ENCODE measurements around the gene TAF7.
A peak's percentile ranks its signal among the peaks of the same experiment; 100 is the strongest.
"Not testable (repeated sequence)": the region's sequence is repeated elsewhere in the genome, so short reads cannot be mapped to it uniquely, and the experiment has no call there.

TAF7 gene

DNA sequence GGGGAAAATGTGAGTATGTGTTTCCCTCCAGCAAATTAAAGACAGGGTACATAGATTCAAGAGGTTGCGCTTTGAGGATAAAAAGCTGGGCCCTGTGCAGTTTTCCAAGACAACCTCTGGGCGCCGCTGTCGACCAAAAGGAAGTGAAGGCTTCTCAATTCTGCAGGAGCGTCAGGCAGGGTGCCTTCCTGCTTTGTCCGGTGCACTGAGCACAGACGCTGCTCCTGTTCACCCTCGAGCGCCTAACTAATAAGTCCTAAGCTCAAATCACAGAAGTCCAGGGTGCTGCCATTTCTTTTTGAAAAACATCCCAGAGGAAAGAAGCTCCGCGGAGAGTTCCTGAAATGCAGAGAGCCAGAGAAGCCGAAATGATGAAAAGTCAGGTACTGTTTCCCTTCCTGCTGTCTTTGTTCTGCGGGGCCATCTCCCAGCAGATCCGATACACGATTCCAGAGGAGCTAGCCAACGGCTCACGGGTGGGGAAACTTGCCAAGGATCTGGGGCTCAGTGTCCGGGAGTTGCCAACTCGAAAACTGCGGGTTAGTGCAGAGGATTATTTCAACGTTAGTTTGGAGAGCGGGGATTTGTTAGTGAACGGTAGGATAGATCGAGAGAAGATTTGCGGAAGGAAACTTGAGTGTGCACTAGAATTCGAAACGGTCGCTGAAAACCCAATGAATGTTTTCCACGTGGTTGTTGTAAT, 29.5 kb upstream of the TAF7 start, which contains the start of gene PCDHGB1:
Gene PCDHGB1 (plus strand): TSS at position 183 of the 703 bp plus-strand sequence. CDS start 162 bp downstream, at position 345.
- in situ Hi-C loops (cut with MboI; ENCODE audit: low sequenced_read_pairs) = loop anchor here (10.0 kb wide), 1 partner anchor 215 kb away; no protein-coding TSS in a partner anchor
- Histone ChIP-seq H3K4me1 (no peaks in the 10 kb centered on the region), H3K9me3 (no peaks in the 10 kb centered on the region), H3K27me3 (ENCODE audit: low read depth) (no peaks in the 10 kb centered on the region), H3K36me3 (replicated peaks) (no peaks in the 10 kb centered on the region), H3K4me3 (no peak within 1 kb of the TSS)
- DNase-seq (ENCODE audit: low spot score in 2 of 2) = peak; percentile 40 to 74

GRCh38 chr5:141346017-141346416, 25.4 kb upstream of the TAF7 start:
- DNase-seq (ENCODE audit: low spot score in 2 of 2); H3K36me3 ChIP-seq (replicated peaks); H3K9me3 ChIP-seq; H3K27me3 ChIP-seq (ENCODE audit: low read depth); H3K4me1 ChIP-seq; in situ Hi-C loops (cut with MboI; ENCODE audit: low sequenced_read_pairs); H3K4me3 ChIP-seq: not testable (repeated sequence)

GRCh38 chr5:141345327-141345726, 24.7 kb upstream of the TAF7 start:
- no peaks in the 10 kb centered on the region for H3K36me3 ChIP-seq (replicated peaks)
- H3K27me3 ChIP-seq (ENCODE audit: low read depth) = no peaks in the 10 kb centered on the region
- no peaks in the 10 kb centered on the region for H3K9me3 ChIP-seq
- no peaks in the 10 kb centered on the region for H3K4me1 ChIP-seq
- no peak overlapping the region for H3K4me3 ChIP-seq
- in situ Hi-C loops (cut with MboI; ENCODE audit: low sequenced_read_pairs) = no loop called here
- DNase-seq (ENCODE audit: low spot score in 2 of 2) = no peak

DNA sequence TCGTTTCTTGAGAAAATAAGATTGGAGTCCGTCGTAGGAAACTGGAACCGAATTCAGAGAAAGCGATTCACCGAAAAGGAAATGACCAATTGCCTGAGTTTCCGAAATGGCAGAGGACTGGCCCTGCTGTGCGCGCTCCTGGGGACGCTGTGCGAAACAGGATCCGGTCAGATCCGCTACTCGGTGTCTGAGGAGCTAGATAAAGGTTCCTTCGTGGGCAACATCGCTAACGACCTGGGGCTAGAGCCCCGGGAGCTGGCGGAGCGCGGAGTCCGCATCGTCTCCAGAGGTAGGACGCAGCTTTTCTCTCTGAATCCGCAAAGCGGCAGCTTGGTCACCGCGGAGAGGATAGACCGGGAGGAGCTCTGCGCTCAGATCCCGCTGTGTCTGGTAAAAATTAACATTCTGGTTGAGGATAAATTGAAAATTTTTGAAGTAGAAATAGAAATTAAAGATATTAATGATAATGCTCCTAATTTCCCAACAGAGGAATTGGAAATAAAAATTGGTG, 23.4 kb upstream of the TAF7 start:
- in situ Hi-C loops (cut with MboI; ENCODE audit: low sequenced_read_pairs) = no loop called here
- no peak for DNase-seq (ENCODE audit: low spot score in 2 of 2)
- no peaks in the 10 kb centered on the region for H3K9me3 ChIP-seq
- H3K27me3 ChIP-seq (ENCODE audit: low read depth) = no peaks in the 10 kb centered on the region
- no peaks in the 10 kb centered on the region for H3K36me3 ChIP-seq (replicated peaks)
- no peaks in the 10 kb centered on the region for H3K4me1 ChIP-seq
- H3K4me3 ChIP-seq = no peak overlapping the region

DNA sequence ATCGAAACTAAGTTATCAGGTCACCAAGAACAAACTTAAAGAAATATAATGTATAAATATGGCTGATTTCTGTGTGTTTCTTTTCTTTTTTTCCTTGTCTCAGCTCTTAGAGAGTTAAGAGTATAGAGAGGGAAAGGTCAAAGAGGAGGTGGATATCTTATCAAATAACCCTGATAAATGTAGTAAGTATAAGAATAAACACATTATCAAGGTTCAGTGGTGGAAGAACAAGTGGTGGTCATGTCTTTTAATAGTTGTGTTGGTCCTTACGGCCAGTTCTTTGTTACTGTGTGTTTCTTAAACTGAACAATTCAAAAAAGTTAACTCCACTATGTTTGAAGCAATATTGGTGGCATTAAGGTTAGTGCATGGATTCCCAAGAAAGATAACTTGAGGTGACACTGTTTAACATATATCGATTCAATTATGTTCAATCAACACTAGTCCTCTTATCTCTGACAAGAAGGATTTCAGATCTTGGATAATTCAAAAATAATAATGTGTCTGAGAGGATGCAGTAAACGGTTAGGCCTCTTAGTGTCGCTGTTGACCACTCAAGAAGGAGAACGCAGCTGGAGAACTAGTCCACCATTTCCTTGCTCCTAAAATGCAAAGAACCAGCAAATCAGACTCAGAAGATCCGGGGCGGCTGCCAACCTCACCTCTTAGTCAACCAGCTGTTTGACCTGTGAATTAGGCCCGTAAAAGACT, 22.8 kb upstream of the TAF7 start, which contains the start of gene PCDHGA3:
Gene PCDHGA3 (plus strand): TSS at position 588 of the 711 bp plus-strand sequence. CDS start 205 bp downstream, outside the sequence.
- H3K9me3 ChIP-seq = no peaks in the 10 kb centered on the region
- H3K36me3 ChIP-seq (replicated peaks) = no peaks in the 10 kb centered on the region
- no peak within 1 kb of the TSS for H3K4me3 ChIP-seq
- no peaks in the 10 kb centered on the region for H3K4me1 ChIP-seq
- in situ Hi-C loops (cut with MboI; ENCODE audit: low sequenced_read_pairs) = no loop called here
- no peak for DNase-seq (ENCODE audit: low spot score in 2 of 2)
- H3K27me3 ChIP-seq (ENCODE audit: low read depth) = no peaks in the 10 kb centered on the region

DNA sequence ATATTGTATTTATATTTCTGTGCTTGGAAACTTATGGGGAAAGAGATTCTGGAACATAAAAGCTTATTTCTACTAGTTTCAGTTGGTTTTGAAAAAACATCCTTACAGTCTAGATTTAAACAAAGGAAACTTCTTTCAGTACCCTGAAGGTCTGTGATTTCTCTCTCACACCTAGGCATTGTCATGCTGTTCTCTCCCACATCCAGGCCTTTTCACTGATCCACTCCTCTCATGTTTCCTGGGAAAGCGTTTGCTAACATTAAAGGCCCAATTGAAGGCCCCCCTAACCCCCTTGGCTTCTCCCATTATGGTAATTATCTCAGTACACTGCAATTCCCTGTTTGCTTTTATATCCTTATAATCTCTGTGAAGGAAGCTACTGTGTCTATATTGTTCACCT, 22.2 kb upstream of the TAF7 start:
- no peaks in the 10 kb centered on the region for H3K27me3 ChIP-seq (ENCODE audit: low read depth)
- in situ Hi-C loops (cut with MboI; ENCODE audit: low sequenced_read_pairs) = no loop called here
- H3K36me3 ChIP-seq (replicated peaks) = no peaks in the 10 kb centered on the region
- H3K9me3 ChIP-seq = no peaks in the 10 kb centered on the region
- no peak for DNase-seq (ENCODE audit: low spot score in 2 of 2)
- H3K4me3 ChIP-seq = no peak overlapping the region
- H3K4me1 ChIP-seq = no peaks in the 10 kb centered on the region

DNA sequence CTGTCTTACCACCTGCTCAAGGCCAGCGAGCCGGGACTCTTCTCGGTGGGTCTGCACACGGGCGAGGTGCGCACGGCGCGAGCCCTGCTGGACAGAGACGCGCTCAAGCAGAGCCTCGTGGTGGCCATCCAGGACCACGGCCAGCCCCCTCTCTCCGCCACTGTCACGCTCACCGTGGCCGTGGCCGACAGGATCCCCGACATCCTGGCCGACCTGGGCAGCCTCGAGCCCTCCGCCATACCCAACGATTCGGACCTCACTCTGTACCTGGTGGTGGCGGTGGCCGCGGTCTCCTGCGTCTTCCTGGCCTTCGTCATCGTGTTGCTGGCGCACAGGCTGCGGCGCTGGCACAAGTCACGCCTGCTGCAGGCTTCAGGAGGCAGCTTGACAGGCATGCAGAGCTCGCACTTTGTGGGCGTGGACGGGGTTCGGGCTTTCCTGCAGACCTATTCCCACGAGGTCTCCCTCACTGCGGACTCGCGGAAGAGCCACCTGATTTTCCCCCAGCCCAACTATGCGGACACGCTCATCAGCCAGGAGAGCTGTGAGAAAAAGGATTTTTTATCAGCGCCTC, 20.3 kb upstream of the TAF7 start:
- H3K36me3 ChIP-seq (replicated peaks); DNase-seq (ENCODE audit: low spot score in 2 of 2); H3K9me3 ChIP-seq; H3K4me1 ChIP-seq; H3K27me3 ChIP-seq (ENCODE audit: low read depth); in situ Hi-C loops (cut with MboI; ENCODE audit: low sequenced_read_pairs); H3K4me3 ChIP-seq: not testable (repeated sequence)

DNA sequence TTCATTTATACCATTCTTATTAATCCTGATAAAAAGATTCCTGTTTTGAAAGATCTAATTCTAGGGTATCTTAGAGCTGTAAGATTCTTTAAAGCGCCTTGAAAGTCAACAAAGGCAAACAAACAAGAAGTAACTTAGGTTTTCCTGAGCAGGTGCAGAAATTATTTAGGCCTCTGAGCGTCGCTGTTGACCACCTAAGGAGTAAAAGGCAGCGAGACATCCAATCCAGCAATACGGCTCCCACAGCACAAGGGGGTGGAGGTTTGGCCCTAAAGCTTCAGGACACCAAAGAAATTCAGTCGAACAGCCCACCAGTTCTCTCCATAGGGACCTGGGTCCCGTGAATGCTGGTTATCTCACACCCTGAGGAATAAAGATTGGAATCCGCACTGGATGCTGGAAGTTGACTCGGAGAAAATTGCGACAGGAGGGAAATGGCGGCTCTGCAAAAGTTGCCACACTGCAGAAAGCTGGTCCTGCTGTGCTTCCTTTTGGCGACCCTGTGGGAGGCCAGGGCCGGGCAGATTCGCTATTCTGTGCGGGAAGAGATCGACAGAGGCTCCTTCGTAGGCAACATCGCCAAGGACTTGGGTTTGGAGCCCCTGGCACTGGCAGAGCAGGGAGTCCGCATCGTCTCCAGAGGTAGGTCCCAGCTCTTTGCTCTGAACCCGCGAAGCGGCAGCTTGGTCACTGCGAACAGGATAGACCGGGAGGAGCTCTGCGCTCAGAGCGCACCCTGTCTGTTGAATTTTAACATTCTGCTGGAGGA, 18.1 kb upstream of the TAF7 start, which contains the start of gene PCDHGA2:
Gene PCDHGA2 (plus strand): TSS at position 223 of the 769 bp plus-strand sequence.
- no peaks in the 10 kb centered on the region for H3K36me3 ChIP-seq (replicated peaks)
- peak in 1 of 2 experiments; percentile 52 for DNase-seq (ENCODE audit: low spot score in 2 of 2)
- H3K27me3 ChIP-seq (ENCODE audit: low read depth) = no peaks in the 10 kb centered on the region
- in situ Hi-C loops (cut with MboI; ENCODE audit: low sequenced_read_pairs) = no loop called here
- no peak within 1 kb of the TSS for H3K4me3 ChIP-seq
- H3K9me3 ChIP-seq = no peaks in the 10 kb centered on the region
- no peaks in the 10 kb centered on the region for H3K4me1 ChIP-seq

DNA sequence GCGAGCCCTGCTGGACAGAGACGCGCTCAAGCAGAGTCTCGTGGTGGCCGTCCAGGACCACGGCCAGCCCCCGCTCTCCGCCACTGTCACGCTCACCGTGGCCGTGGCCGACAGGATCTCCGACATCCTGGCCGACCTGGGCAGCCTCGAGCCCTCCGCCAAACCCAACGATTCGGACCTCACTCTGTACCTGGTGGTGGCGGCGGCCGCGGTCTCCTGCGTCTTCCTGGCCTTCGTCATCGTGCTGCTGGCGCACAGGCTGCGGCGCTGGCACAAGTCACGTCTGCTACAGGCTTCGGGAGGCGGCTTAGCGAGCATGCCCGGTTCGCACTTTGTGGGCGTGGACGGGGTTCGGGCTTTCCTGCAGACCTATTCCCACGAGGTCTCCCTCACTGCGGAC, 12.0 kb upstream of the TAF7 start:
- H3K9me3 ChIP-seq; H3K4me1 ChIP-seq; in situ Hi-C loops (cut with MboI; ENCODE audit: low sequenced_read_pairs); H3K36me3 ChIP-seq (replicated peaks); H3K27me3 ChIP-seq (ENCODE audit: low read depth); DNase-seq (ENCODE audit: low spot score in 2 of 2); H3K4me3 ChIP-seq: not testable (repeated sequence)

- H3K27me3 ChIP-seq (ENCODE audit: low read depth) = no peaks in the 10 kb centered on the region
- no peaks in the 10 kb centered on the region for H3K4me1 ChIP-seq
- H3K36me3 ChIP-seq (replicated peaks) = no peaks in the 10 kb centered on the region
- peak; percentile 31 to 66 for DNase-seq (ENCODE audit: low spot score in 2 of 2)
- in situ Hi-C loops (cut with MboI; ENCODE audit: low sequenced_read_pairs) = no loop called here
- H3K9me3 ChIP-seq = no peaks in the 10 kb centered on the region
- H3K4me3 ChIP-seq = no peak within 1 kb of the TSS
Measured at GRCh38 chr5:141330299-141331080, 9.9 kb upstream of the TAF7 start, which contains the start of gene PCDHGA1. Gene PCDHGA1 (plus strand): TSS chr5:141330514.

DNA sequence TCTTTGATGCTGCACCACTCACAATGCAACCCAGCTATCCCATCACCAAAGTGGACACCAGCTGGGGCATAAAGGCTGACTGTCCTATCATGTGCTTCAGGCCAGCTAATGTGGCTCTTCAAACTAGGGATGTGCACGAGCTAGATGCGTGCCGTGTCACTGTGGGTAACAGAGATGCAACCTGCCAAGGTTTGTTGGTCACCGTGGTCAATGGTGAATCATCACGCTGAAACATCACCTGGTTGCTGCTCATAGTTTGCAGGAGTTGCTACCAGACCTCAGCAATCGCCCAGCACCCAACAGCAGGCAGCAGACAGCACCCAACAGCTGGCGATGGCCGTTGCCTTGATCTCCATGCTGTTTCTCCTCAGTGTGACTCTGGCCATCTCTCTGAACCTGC, 7.6 kb upstream of the TAF7 start:
- in situ Hi-C loops (cut with MboI; ENCODE audit: low sequenced_read_pairs) = no loop called here
- Histone ChIP-seq H3K4me3 (no peak overlapping the region), H3K4me1 (no peaks in the 10 kb centered on the region), H3K36me3 (replicated peaks) (no peaks in the 10 kb centered on the region), H3K27me3 (ENCODE audit: low read depth) (no peaks in the 10 kb centered on the region), H3K9me3 (no peaks in the 10 kb centered on the region)
- DNase-seq (ENCODE audit: low spot score in 2 of 2) = no peak

DNA sequence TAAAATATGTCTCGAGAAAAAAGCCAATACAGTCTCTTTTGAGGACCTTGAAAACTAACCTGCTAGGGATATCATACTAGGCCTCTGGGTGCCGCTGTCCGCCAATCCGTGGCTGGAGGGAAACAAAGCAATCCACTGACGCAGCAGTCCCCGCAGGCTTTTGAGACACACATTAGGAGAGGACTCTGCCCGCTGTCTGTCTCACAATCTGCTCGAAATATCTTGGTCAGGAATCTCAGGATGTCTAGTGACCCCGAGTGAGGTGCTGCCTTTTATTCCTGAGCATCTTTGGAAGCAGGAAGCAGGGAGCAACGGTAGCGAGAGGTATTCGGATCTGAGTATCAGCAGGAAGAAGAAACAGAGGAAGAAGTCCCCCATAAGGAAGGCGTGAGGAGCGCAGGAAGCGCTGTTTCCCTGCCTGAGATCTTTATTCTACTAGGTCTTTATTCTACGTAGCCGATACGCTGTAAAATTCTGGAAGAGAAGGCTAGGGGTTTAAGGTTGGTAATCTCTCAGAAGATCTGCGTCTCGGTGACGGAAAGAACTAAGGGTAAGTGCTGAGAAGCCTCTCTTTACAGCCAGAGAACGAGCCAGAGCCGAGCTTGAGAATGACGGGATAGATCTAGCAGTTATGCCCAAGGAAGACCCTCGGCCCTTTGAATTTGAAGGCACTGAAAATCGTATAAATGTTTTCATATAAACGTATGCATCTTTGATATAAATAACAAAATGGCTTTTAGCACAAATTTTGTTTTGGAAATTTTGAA, 5.7 kb upstream of the TAF7 start:
- H3K9me3 ChIP-seq = no peaks in the 10 kb centered on the region
- in situ Hi-C loops (cut with MboI; ENCODE audit: low sequenced_read_pairs) = no loop called here
- H3K4me3 ChIP-seq = no peak overlapping the region
- DNase-seq (ENCODE audit: low spot score in 2 of 2) = no peak
- H3K36me3 ChIP-seq (replicated peaks) = no peaks in the 10 kb centered on the region
- no peaks in the 10 kb centered on the region for H3K27me3 ChIP-seq (ENCODE audit: low read depth)
- H3K4me1 ChIP-seq = no peaks in the 10 kb centered on the region; the same call in 1 of the 2 replicates

All from HAP-1 (cell line).